GM12878 (cell line): ENCODE measurements around the gene NCAPD2.
"Not testable (repeated sequence)": the region's sequence is repeated elsewhere in the genome, so short reads cannot be mapped to it uniquely, and the experiment has no call there.

Experiments used
- ATF2 ChIP-seq: IDR thresholded peaks from 2 replicates; pipeline ENCODE4 v1.6.1; 2012; ENCODE audit warnings: low read length, inconsistent platforms
- CTCF ChIP-seq, 3 experiments: IDR thresholded peaks in 2 of 3; conservative IDR thresholded peaks in 1 of 3; 2 replicates each; pipeline ENCODE4 v1.5.1; 2011; ENCODE audit warnings: low read depth in 3 of 3, low read length in 3 of 3, mild to moderate bottlenecking in 3 of 3, control low read depth in 2 of 3, moderate library complexity in 2 of 3, inconsistent platforms in 1 of 3, mixed read lengths in 1 of 3; ENCODE audit not compliant: control insufficient read depth in 2 of 3, insufficient read depth in 1 of 3; ENCODE audit errors: extremely low read depth in 1 of 3

- not testable (repeated sequence) for TF ChIP-seq ATF2; CTCF (IDR thresholded peaks at IDR 0.05 in 2 of 3, conservative IDR thresholded peaks at IDR 0.05 in 1 of 3; ENCODE audit: control insufficient read depth in 2 of 3, extremely low read depth in 1 of 3, insufficient read depth in 1 of 3, low read depth in 3 of 3, low read length in 3 of 3)
Observed at GRCh38 chr12:6466751-6467150, 27.2 kb upstream of the NCAPD2 start.
